ENCODE data around the gene FBXL19. TPM values are rescaled to one million over a fixed set of nuclear protein-coding genes. Genes with fewer than 3 reads are reported as not detected.

FBXL19 gene
- total RNA-seq, 1 experiment from 2014 or later = 70.8 TPM

DNA sequence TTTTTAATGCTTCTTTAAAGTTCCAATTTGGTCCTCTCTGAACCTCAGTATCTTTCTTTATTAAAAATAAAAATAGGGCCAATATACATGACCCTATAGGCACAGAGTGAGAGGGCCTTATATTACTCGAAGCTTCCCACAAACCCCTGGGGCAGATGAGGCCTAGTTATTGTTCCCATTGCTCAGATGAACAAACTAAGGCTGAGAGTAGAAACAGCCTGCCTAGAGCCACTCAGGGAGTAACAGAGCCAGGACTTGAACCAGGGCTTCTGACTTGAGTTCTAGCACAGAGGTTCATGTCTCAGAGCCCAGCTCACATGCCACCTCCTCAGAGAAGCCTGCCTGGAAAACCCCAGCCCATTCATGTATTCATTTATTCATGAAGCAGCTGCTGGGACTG lies 37.2 kb upstream of the FBXL19 start:
- no peak overlapping the region for H3K27ac ChIP-seq
- H3K79me2 ChIP-seq (ENCODE audit: low read depth) = no peaks in the 10 kb centered on the region
- no peak overlapping the region for H3K4me3 ChIP-seq
- no peaks in the 10 kb centered on the region for H4K20me1 ChIP-seq (ENCODE audit: insufficient read depth)
- no peaks in the 10 kb centered on the region for H3K9me3 ChIP-seq (ENCODE audit: insufficient read depth, low read depth)
- intact Hi-C loops (cut with micrococcal nuclease; ENCODE audit: unreplicated experiment) = no loop called here
- ChIA-PET POLR2A (ENCODE audit: unreplicated experiment) (no interaction called here), CTCF (no interaction called here)
- H3K4me1 ChIP-seq (replicated peaks; ENCODE audit: insufficient read depth) = no peaks in the 10 kb centered on the region
- H3K4me2 ChIP-seq = no peak overlapping the region
- no peak for TF ChIP-seq EZH2 (IDR thresholded peaks at IDR 0.05; ENCODE audit: low read depth)
- TF ChIP-seq, protein P1, sequence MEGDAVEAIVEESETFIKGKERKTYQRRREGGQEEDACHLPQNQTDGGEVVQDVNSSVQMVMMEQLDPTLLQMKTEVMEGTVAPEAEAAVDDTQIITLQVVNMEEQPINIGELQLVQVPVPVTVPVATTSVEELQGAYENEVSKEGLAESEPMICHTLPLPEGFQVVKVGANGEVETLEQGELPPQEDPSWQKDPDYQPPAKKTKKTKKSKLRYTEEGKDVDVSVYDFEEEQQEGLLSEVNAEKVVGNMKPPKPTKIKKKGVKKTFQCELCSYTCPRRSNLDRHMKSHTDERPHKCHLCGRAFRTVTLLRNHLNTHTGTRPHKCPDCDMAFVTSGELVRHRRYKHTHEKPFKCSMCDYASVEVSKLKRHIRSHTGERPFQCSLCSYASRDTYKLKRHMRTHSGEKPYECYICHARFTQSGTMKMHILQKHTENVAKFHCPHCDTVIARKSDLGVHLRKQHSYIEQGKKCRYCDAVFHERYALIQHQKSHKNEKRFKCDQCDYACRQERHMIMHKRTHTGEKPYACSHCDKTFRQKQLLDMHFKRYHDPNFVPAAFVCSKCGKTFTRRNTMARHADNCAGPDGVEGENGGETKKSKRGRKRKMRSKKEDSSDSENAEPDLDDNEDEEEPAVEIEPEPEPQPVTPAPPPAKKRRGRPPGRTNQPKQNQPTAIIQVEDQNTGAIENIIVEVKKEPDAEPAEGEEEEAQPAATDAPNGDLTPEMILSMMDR (conservative IDR thresholded peaks at IDR 0.05) = no peak
- DNase-seq = no peak
- H3K9me2 ChIP-seq (ENCODE audit: insufficient read depth) = no peaks in the 10 kb centered on the region
- H3F3A ChIP-seq (ENCODE audit: insufficient read depth, low read depth) = peaks cover 26% of the 10 kb centered on the region; the same call in 1 of the 2 replicates
- no peaks in the 10 kb centered on the region for H3K27me3 ChIP-seq (ENCODE audit: insufficient read depth, low read depth)
- 0 out of 2 replicates have a peak, but pooled peaks cover 7% of the 10 kb centered on the region for H3K36me3 ChIP-seq (ENCODE audit: low read depth)
- H2AFZ ChIP-seq = no peak overlapping the region
- no TSS peak for BruUV-seq (replicated peaks)

DNA sequence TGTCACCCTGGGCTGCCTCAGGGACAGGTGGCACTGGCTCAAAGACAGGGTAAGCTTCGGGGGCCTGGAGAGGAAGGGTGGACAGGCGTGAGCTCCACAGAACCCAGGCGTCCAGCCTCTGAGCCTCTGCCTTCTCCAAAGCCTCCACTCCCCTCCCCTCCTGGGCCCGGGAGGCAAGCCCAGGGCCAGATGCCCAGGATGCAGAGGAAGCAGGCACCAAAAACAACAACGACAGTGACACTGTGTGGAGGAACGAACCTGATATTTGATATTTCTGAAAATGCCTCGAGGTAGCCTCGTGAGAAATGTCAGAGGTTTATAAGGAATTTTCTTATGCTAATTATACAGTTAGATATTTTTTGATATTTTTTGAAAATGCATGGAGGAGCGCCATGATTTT lies 35.4 kb upstream of the FBXL19 start:
- no peak for DNase-seq
- Histone ChIP-seq H3K36me3 (ENCODE audit: low read depth) (0 out of 2 replicates have a peak, but pooled peaks cover 7% of the 10 kb centered on the region), H3K27me3 (ENCODE audit: insufficient read depth, low read depth) (no peaks in the 10 kb centered on the region), H2AFZ (no peak overlapping the region), H3K4me2 (no peak overlapping the region), H3K4me1 (replicated peaks; ENCODE audit: insufficient read depth) (peaks cover 3% of the 10 kb centered on the region), H3K9me3 (ENCODE audit: insufficient read depth, low read depth) (no peaks in the 10 kb centered on the region), H4K20me1 (ENCODE audit: insufficient read depth) (no peaks in the 10 kb centered on the region), H3K27ac (no peak overlapping the region), H3K79me2 (ENCODE audit: low read depth) (peaks cover 4% of the 10 kb centered on the region), H3F3A (ENCODE audit: insufficient read depth, low read depth) (peaks cover 20% of the 10 kb centered on the region; the same call in 1 of the 2 replicates), H3K4me3 (no peak overlapping the region), H3K9me2 (ENCODE audit: insufficient read depth) (no peaks in the 10 kb centered on the region)
- TF ChIP-seq EZH2 (IDR thresholded peaks at IDR 0.05; ENCODE audit: low read depth) = no peak
- TF ChIP-seq, protein P1 (conservative IDR thresholded peaks at IDR 0.05) = no peak
- intact Hi-C loops (cut with micrococcal nuclease; ENCODE audit: unreplicated experiment) = no loop called here
- no TSS peak for BruUV-seq (replicated peaks)
- CTCF ChIA-PET = no interaction called here
- POLR2A ChIA-PET (ENCODE audit: unreplicated experiment) = interaction anchor here (0.6 kb wide), 1 partner anchor 29 kb away, joined by 5 read pairs; no protein-coding TSS in a partner anchor

DNA sequence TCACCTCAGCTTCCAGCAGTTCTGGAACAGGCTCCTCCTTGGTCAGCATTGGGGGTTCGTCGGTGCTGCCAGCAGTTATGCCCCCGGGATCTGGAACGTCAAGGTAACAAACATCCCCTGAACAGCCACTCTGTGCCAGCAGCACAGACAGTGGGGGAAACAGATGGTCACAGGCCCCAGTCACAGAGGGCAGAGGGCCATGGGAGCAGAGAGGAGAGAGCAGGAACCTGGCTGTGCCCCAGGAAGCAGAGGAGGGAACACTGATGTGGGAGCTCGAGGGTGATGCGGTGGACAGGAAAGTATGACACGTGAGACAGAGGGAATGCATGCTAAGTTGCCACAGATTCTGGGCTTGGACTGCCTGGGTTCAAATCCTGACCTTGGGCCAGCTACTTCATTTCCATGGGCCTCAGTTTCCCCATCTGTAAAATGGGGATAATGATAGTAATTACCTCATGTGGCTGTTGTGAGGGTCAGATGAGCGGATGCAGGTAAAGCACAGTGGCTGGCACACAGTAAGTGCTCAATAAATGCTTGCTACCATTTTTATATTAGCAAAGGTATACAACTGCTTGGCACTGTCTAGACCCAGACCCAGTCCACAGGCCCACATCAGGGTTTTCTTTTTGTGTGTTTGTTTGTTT lies 34.4 kb upstream of the FBXL19 start:
- Histone ChIP-seq H3K27me3 (ENCODE audit: insufficient read depth, low read depth) (no peaks in the 10 kb centered on the region), H4K20me1 (ENCODE audit: insufficient read depth) (no peaks in the 10 kb centered on the region)
- CTCF ChIA-PET = no interaction called here

More for the DNA sequence above, 34.4 kb upstream of the FBXL19 start:
- Histone ChIP-seq H2AFZ (no peak overlapping the region), H3K4me3 (no peak overlapping the region), H3K4me2 (no peak overlapping the region), H3K4me1 (replicated peaks; ENCODE audit: insufficient read depth) (peaks cover 8% of the 10 kb centered on the region), H3K27ac (no peak overlapping the region), H3K9me3 (ENCODE audit: insufficient read depth, low read depth) (no peaks in the 10 kb centered on the region), H3K36me3 (ENCODE audit: low read depth) (0 out of 2 replicates have a peak, but pooled peaks cover 7% of the 10 kb centered on the region), H3F3A (ENCODE audit: insufficient read depth, low read depth) (peaks cover 20% of the 10 kb centered on the region; the same call in 1 of the 2 replicates), H3K79me2 (ENCODE audit: low read depth) (peaks cover 9% of the 10 kb centered on the region), H3K9me2 (ENCODE audit: insufficient read depth) (no peaks in the 10 kb centered on the region)
- BruUV-seq (replicated peaks) = no TSS peak
- no peak for DNase-seq
- POLR2A ChIA-PET (ENCODE audit: unreplicated experiment) = no interaction called here
- TF ChIP-seq, protein P1 (conservative IDR thresholded peaks at IDR 0.05) = no peak
- TF ChIP-seq EZH2 (IDR thresholded peaks at IDR 0.05; ENCODE audit: low read depth) = no peak
- intact Hi-C loops (cut with micrococcal nuclease; ENCODE audit: unreplicated experiment) = no loop called here
